OCI-LY3 (cell line): Measurements from ENCODE around the gene MTCL1.

Experiments used
- CTCF ChIP-seq: fragments of 200-600, 300-600 bp; sonication (generic); IDR thresholded peaks from 2 replicates; pipeline ENCODE4 v1.5.1; 2014; ENCODE audit warnings: antibody characterized with exemption, low read length, low read depth
- EZH2phosphoT487 ChIP-seq: fragments of 200-600 bp; shearing (Covaris generic); IDR thresholded peaks from 2 replicates; pipeline ENCODE4 v1.6.1; 2018; ENCODE audit warnings: antibody characterized with exemption, mixed run types, low read depth

- TF ChIP-seq CTCF (no peak), EZH2phosphoT487 (no peak)
Observed at GRCh38 chr18:8711736-8712135, 6.4 kb downstream of the MTCL1 start.
